Measurements from ENCODE around the gene ANKMY2.

- TF ChIP-seq EZH2phosphoT487 (IDR thresholded peaks at IDR 0.05; ENCODE audit: borderline replicate concordance, low read depth, low read length), result no peak
- no peak for TF ChIP-seq CTCF (conservative IDR thresholded peaks at IDR 0.05; ENCODE audit: low read length)
These were observed 30.3 kb downstream of the ANKMY2 start for GRCh38 chr7:16615228-16615627.

All from OCI-LY7 (cell line).